ENCODE results near the gene GRAMD1C. TPM values are rescaled to one million over a fixed set of nuclear protein-coding genes. Genes with fewer than 3 reads are reported as not detected.

The GRAMD1C gene
- total RNA-seq, 2 experiments from 2014 or later, result 4.1 to 6.4 TPM

DNA sequence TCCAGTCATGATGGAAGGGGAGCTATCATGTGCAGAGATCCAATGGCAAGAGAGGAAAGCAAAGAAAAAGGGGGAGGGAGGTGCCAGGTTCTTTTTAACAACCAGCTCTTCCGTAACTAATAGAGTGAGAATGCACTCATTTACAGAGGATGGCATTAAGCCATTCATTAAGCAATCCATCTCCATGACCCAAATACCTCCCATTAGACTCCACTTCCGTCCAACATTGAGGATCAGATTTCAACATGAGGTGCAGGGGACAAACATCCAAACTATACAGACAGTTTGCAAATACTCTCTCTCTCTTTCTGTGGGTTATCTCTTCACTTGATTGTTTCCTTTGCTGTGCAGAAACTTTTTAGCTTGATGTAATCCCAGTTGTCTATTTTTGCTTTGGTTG is 130.4 kb downstream of the GRAMD1C start:
- Histone ChIP-seq H3K4me3 (ENCODE audit: low read depth, low read length, poor library complexity, severe bottlenecking) (no peak overlapping the region), H3K9me3 (ENCODE audit: low read length) (peaks cover 22% of the 10 kb centered on the region; the same call in 1 of the 2 replicates), H3K9me2 (ENCODE audit: insufficient read depth, low read length) (no peaks in the 10 kb centered on the region), H3K36me3 (ENCODE audit: insufficient read depth, low read length) (peaks cover 24% of the 10 kb centered on the region), H3K4me1 (ENCODE audit: insufficient read depth, low read length, poor library complexity, severe bottlenecking) (no peaks in the 10 kb centered on the region), H3K79me2 (ENCODE audit: insufficient read depth, low read depth, low read length) (no peaks in the 10 kb centered on the region), H3K4me2 (ENCODE audit: low read length) (no peak overlapping the region), H2AFZ (ENCODE audit: low read length) (no peak overlapping the region), H3K27ac (ENCODE audit: low read depth, low read length, poor library complexity, severe bottlenecking) (no peak overlapping the region), H4K20me1 (ENCODE audit: insufficient read depth, low read length) (no peaks in the 10 kb centered on the region)
- DNase-seq (ENCODE audit: low spot score), result no peak
- BruUV-seq (replicated peaks), result no TSS peak
- ChIA-PET POLR2A (interaction anchor here (0.6 to 0.9 kb wide), 2 partner anchors 29 to 39 kb away, joined by 3 read pairs; no protein-coding TSS in a partner anchor), CTCF (ENCODE audit: unreplicated experiment) (no interaction called here)
- intact Hi-C loops (cut with micrococcal nuclease; ENCODE audit: unreplicated experiment), result no loop called here
- no peak for TF ChIP-seq EZH2phosphoT487 (IDR thresholded peaks at IDR 0.05; ENCODE audit: borderline replicate concordance, low read depth, low read length)
- TF ChIP-seq, protein P1, sequence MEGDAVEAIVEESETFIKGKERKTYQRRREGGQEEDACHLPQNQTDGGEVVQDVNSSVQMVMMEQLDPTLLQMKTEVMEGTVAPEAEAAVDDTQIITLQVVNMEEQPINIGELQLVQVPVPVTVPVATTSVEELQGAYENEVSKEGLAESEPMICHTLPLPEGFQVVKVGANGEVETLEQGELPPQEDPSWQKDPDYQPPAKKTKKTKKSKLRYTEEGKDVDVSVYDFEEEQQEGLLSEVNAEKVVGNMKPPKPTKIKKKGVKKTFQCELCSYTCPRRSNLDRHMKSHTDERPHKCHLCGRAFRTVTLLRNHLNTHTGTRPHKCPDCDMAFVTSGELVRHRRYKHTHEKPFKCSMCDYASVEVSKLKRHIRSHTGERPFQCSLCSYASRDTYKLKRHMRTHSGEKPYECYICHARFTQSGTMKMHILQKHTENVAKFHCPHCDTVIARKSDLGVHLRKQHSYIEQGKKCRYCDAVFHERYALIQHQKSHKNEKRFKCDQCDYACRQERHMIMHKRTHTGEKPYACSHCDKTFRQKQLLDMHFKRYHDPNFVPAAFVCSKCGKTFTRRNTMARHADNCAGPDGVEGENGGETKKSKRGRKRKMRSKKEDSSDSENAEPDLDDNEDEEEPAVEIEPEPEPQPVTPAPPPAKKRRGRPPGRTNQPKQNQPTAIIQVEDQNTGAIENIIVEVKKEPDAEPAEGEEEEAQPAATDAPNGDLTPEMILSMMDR (conservative IDR thresholded peaks at IDR 0.05; ENCODE audit: low read length), result no peak

DNA sequence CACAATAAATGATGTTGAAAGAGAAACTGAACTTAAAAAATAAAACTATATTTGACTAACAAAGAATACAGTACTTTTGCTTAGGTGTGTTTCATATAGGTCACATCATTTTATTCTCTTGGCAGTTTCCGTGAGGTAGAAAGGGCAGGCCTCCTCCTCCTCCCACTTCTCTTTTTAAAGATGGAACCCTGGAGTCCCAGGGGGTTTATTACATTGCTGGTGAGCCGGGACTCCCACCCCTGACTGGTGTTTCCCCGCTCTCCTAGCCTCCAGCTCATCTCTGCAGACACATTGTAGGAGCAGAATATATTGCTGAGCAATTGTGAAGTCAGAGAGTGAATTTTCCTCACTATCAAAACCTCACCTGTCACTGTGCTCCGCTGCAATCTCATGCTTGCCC is 139.2 kb downstream of the GRAMD1C start:
- H3K4me3 ChIP-seq (ENCODE audit: low read depth, low read length, poor library complexity, severe bottlenecking), result no peak overlapping the region
- no peaks in the 10 kb centered on the region for H3K9me2 ChIP-seq (ENCODE audit: insufficient read depth, low read length)
- H2AFZ ChIP-seq (ENCODE audit: low read length), result no peak overlapping the region
- no peaks in the 10 kb centered on the region for H4K20me1 ChIP-seq (ENCODE audit: insufficient read depth, low read length)
- H3K36me3 ChIP-seq (ENCODE audit: insufficient read depth, low read length), result peaks cover 34% of the 10 kb centered on the region
- ChIA-PET POLR2A (interaction anchor here (0.5 kb wide), 1 partner anchor 23 kb away, joined by 4 read pairs; no protein-coding TSS in a partner anchor), CTCF (ENCODE audit: unreplicated experiment) (no interaction called here)
- DNase-seq (ENCODE audit: low spot score), result no peak
- no peak for TF ChIP-seq EZH2phosphoT487 (IDR thresholded peaks at IDR 0.05; ENCODE audit: borderline replicate concordance, low read depth, low read length)
- TF ChIP-seq, protein P1 (conservative IDR thresholded peaks at IDR 0.05; ENCODE audit: low read length), result no peak
- H3K27ac ChIP-seq (ENCODE audit: low read depth, low read length, poor library complexity, severe bottlenecking), result no peak overlapping the region
- peaks cover 24% of the 10 kb centered on the region; the same call in 1 of the 2 replicates for H3K9me3 ChIP-seq (ENCODE audit: low read length)
- H3K4me1 ChIP-seq (ENCODE audit: insufficient read depth, low read length, poor library complexity, severe bottlenecking), result peaks cover 9% of the 10 kb centered on the region
- H3K79me2 ChIP-seq (ENCODE audit: insufficient read depth, low read depth, low read length), result no peaks in the 10 kb centered on the region
- no TSS peak for BruUV-seq (replicated peaks)
- H3K4me2 ChIP-seq (ENCODE audit: low read length), result no peak overlapping the region
- intact Hi-C loops (cut with micrococcal nuclease; ENCODE audit: unreplicated experiment), result no loop called here

DNA sequence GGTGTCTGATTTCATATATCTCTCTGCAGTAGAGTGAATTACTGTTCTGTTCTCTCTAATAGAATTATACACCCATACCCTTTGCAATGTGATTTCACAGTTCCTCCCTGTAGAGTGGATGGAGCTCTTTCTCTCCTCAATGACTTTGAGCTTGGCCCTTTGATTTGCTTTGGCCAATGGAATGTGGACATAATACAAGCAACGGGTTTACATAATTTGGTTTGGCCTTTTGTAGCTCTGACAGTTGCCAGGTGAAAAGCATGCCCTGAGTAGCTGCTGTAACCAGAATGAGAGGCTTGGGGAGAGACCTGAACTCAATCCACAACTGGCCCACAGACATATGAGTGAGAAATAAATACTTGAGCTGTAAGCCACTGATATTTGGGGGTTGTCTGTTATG is 141.3 kb downstream of the GRAMD1C start:
- no peak for DNase-seq (ENCODE audit: low spot score)
- Histone ChIP-seq H3K4me3 (ENCODE audit: low read depth, low read length, poor library complexity, severe bottlenecking) (no peak overlapping the region), H3K4me2 (ENCODE audit: low read length) (no peak overlapping the region), H3K79me2 (ENCODE audit: insufficient read depth, low read depth, low read length) (no peaks in the 10 kb centered on the region), H2AFZ (ENCODE audit: low read length) (no peak overlapping the region), H3K36me3 (ENCODE audit: insufficient read depth, low read length) (peaks cover 14% of the 10 kb centered on the region), H3K4me1 (ENCODE audit: insufficient read depth, low read length, poor library complexity, severe bottlenecking) (peaks cover 12% of the 10 kb centered on the region), H3K27ac (ENCODE audit: low read depth, low read length, poor library complexity, severe bottlenecking) (no peak overlapping the region), H3K9me2 (ENCODE audit: insufficient read depth, low read length) (no peaks in the 10 kb centered on the region), H4K20me1 (ENCODE audit: insufficient read depth, low read length) (no peaks in the 10 kb centered on the region), H3K9me3 (ENCODE audit: low read length) (peaks cover 3% of the 10 kb centered on the region; the same call in 1 of the 2 replicates)
- no TSS peak for BruUV-seq (replicated peaks)
- CTCF ChIA-PET (ENCODE audit: unreplicated experiment), result interaction anchor here (1.1 kb wide), 1 partner anchor 76 kb away, joined by 3 read pairs; no protein-coding TSS in a partner anchor
- intact Hi-C loops (cut with micrococcal nuclease; ENCODE audit: unreplicated experiment), result no loop called here
- POLR2A ChIA-PET, result interaction anchor here (0.6 to 3.6 kb wide), 3 partner anchors 29 to 159 kb away, joined by 3 to 30 read pairs (median 5); no protein-coding TSS in a partner anchor
- TF ChIP-seq, protein P1 (conservative IDR thresholded peaks at IDR 0.05; ENCODE audit: low read length), result no peak
- TF ChIP-seq EZH2phosphoT487 (IDR thresholded peaks at IDR 0.05; ENCODE audit: borderline replicate concordance, low read depth, low read length), result no peak

Data from OCI-LY7 (cell line).